ENCODE data around the gene POC1A. TPM values are rescaled to one million over a fixed set of nuclear protein-coding genes. Genes with fewer than 3 reads are reported as not detected.
"Not testable (repeated sequence)": the region's sequence is repeated elsewhere in the genome, so short reads cannot be mapped to it uniquely, and the experiment has no call there.

POC1A gene
- polyA plus RNA-seq, 1 donor (not counting 4 experiments of a cell fraction or from before 2014, with no cell fraction given) = 11.5 TPM

DNA sequence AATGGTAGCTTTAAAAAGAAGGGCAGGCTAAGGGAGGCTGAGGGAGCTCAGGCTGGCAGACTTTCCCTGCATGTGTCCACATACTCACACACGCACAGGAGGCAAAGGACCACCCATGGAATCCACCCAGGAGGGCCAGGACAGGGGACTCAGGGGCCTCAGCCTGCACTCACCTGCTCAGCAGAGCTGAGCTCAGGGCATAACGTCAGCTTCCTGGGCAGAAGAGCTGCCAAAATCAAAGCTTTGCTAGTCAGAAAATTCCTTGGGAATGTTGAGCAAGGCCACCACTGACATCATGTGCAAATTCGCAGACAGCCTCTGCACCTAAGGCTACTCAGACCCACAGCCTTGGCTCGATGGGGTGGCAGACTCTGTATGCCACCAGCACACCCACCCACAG is 27.3 kb upstream of the POC1A start:
- Histone ChIP-seq H3K4me2 (ENCODE audit: control insufficient read depth, extremely low read depth, insufficient read depth, low read depth, low read length) (no peak overlapping the region), H3K9me3 (ENCODE audit: control insufficient read depth, low read depth, low read length) (no peaks in the 10 kb centered on the region), H3K9ac (ENCODE audit: control insufficient read depth, extremely low read depth, insufficient read depth, low read length) (no peak overlapping the region), H3K4me1 (ENCODE audit: control insufficient read depth, extremely low read depth, insufficient read depth, low read length) (peaks cover 8% of the 10 kb centered on the region), H2AFZ (ENCODE audit: control insufficient read depth, low read length) (no peak overlapping the region), H3K9me1 (ENCODE audit: control insufficient read depth, extremely low read depth, insufficient read depth, low read length) (no peaks in the 10 kb centered on the region), H4K20me1 (ENCODE audit: control insufficient read depth, extremely low read depth, insufficient read depth, low read length) (no peaks in the 10 kb centered on the region), H3K36me3 (ENCODE audit: control insufficient read depth in 2 of 2, extremely low read depth in 1 of 2, insufficient read depth in 2 of 2, low read length in 2 of 2) (no peaks in the 10 kb centered on the region), H3K27me3 (ENCODE audit: control insufficient read depth, extremely low read depth, insufficient read depth, low read length) (no peaks in the 10 kb centered on the region), H3K79me2 (ENCODE audit: control insufficient read depth, insufficient read depth, low read length) (no peaks in the 10 kb centered on the region), H3K4me3 (ENCODE audit: control insufficient read depth in 2 of 3, extremely low read depth in 1 of 3, insufficient read depth in 2 of 3, low read depth in 1 of 3, low read length in 3 of 3) (no peak overlapping the region), H3K27ac (ENCODE audit: control insufficient read depth, insufficient read depth, low read length) (no peak overlapping the region)
- FAIRE-seq (no peak), DNase-seq (ENCODE audit: low read depth, low spot score) (no peak)
- TF ChIP-seq, protein P1, sequence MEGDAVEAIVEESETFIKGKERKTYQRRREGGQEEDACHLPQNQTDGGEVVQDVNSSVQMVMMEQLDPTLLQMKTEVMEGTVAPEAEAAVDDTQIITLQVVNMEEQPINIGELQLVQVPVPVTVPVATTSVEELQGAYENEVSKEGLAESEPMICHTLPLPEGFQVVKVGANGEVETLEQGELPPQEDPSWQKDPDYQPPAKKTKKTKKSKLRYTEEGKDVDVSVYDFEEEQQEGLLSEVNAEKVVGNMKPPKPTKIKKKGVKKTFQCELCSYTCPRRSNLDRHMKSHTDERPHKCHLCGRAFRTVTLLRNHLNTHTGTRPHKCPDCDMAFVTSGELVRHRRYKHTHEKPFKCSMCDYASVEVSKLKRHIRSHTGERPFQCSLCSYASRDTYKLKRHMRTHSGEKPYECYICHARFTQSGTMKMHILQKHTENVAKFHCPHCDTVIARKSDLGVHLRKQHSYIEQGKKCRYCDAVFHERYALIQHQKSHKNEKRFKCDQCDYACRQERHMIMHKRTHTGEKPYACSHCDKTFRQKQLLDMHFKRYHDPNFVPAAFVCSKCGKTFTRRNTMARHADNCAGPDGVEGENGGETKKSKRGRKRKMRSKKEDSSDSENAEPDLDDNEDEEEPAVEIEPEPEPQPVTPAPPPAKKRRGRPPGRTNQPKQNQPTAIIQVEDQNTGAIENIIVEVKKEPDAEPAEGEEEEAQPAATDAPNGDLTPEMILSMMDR (optimal IDR thresholded peaks at IDR 0.05 in 1 of 3, IDR thresholded peaks at IDR 0.05 in 1 of 3, conservative IDR thresholded peaks at IDR 0.05 in 1 of 3; ENCODE audit: extremely low read depth in 1 of 3, insufficient read depth in 2 of 3, low read length in 3 of 3) = no peak
- no peak for TF ChIP-seq EZH2 (IDR thresholded peaks at IDR 0.05; ENCODE audit: low read length)
- dilution Hi-C loops (cut with MboI; ENCODE audit: extremely low pct_ligation_motif_present, low sequenced_read_pairs) = no loop called here

DNA sequence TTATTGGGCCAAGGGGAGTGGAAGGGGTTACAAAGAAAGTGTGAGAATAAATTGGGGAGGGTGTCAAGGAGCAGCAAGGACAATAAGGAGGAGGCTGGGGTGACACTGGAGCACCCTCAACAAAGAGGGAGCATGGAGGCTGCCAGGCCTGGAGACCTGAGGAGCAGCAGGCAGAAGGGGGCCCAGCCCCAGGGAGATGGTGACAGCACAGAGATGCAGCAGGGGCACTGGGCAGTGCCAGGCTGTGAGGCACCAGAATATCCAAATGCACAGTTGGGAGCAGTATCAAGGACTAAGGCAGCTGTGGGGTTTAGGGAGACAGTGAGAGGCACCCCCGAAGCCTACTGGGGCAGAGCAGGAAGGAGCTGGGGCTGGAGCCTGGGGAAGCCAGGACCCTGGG is 24.3 kb upstream of the POC1A start:
- FAIRE-seq = no peak
- dilution Hi-C loops (cut with MboI; ENCODE audit: extremely low pct_ligation_motif_present, low sequenced_read_pairs) = no loop called here
- no peak overlapping the region for H3K4me2 ChIP-seq (ENCODE audit: control insufficient read depth, extremely low read depth, insufficient read depth, low read depth, low read length)
- peaks cover 11% of the 10 kb centered on the region for H3K4me1 ChIP-seq (ENCODE audit: control insufficient read depth, extremely low read depth, insufficient read depth, low read length)
- no peaks in the 10 kb centered on the region for H3K9me1 ChIP-seq (ENCODE audit: control insufficient read depth, extremely low read depth, insufficient read depth, low read length)
- H3K9ac ChIP-seq (ENCODE audit: control insufficient read depth, extremely low read depth, insufficient read depth, low read length) = no peak overlapping the region
- no peaks in the 10 kb centered on the region for H3K9me3 ChIP-seq (ENCODE audit: control insufficient read depth, low read depth, low read length)
- H2AFZ ChIP-seq (ENCODE audit: control insufficient read depth, low read length) = no peak overlapping the region
- H3K4me3 ChIP-seq (ENCODE audit: control insufficient read depth in 2 of 3, extremely low read depth in 1 of 3, insufficient read depth in 2 of 3, low read depth in 1 of 3, low read length in 3 of 3) = no peak overlapping the region
- TF ChIP-seq EZH2 (IDR thresholded peaks at IDR 0.05; ENCODE audit: low read length) = no peak
- TF ChIP-seq, protein P1 (optimal IDR thresholded peaks at IDR 0.05 in 1 of 3, IDR thresholded peaks at IDR 0.05 in 1 of 3, conservative IDR thresholded peaks at IDR 0.05 in 1 of 3; ENCODE audit: extremely low read depth in 1 of 3, insufficient read depth in 2 of 3, low read length in 3 of 3) = no peak
- no peaks in the 10 kb centered on the region for H3K79me2 ChIP-seq (ENCODE audit: control insufficient read depth, insufficient read depth, low read length)
- H3K27me3 ChIP-seq (ENCODE audit: control insufficient read depth, extremely low read depth, insufficient read depth, low read length) = no peaks in the 10 kb centered on the region
- H3K36me3 ChIP-seq (ENCODE audit: control insufficient read depth in 2 of 2, extremely low read depth in 1 of 2, insufficient read depth in 2 of 2, low read length in 2 of 2) = no peaks in the 10 kb centered on the region
- DNase-seq (ENCODE audit: low read depth, low spot score) = no peak
- no peak overlapping the region for H3K27ac ChIP-seq (ENCODE audit: control insufficient read depth, insufficient read depth, low read length)
- H4K20me1 ChIP-seq (ENCODE audit: control insufficient read depth, extremely low read depth, insufficient read depth, low read length) = no peaks in the 10 kb centered on the region

- H3K4me2 ChIP-seq (ENCODE audit: control insufficient read depth, extremely low read depth, insufficient read depth, low read depth, low read length); dilution Hi-C loops (cut with MboI; ENCODE audit: extremely low pct_ligation_motif_present, low sequenced_read_pairs); H2AFZ ChIP-seq (ENCODE audit: control insufficient read depth, low read length); H3K4me3 ChIP-seq (ENCODE audit: control insufficient read depth in 2 of 3, extremely low read depth in 1 of 3, insufficient read depth in 2 of 3, low read depth in 1 of 3, low read length in 3 of 3); H3K27me3 ChIP-seq (ENCODE audit: control insufficient read depth, extremely low read depth, insufficient read depth, low read length); H3K79me2 ChIP-seq (ENCODE audit: control insufficient read depth, insufficient read depth, low read length); FAIRE-seq; H4K20me1 ChIP-seq (ENCODE audit: control insufficient read depth, extremely low read depth, insufficient read depth, low read length); H3K36me3 ChIP-seq (ENCODE audit: control insufficient read depth in 2 of 2, extremely low read depth in 1 of 2, insufficient read depth in 2 of 2, low read length in 2 of 2); DNase-seq (ENCODE audit: low read depth, low spot score); H3K9me3 ChIP-seq (ENCODE audit: control insufficient read depth, low read depth, low read length); H3K9me1 ChIP-seq (ENCODE audit: control insufficient read depth, extremely low read depth, insufficient read depth, low read length); H3K9ac ChIP-seq (ENCODE audit: control insufficient read depth, extremely low read depth, insufficient read depth, low read length); H3K27ac ChIP-seq (ENCODE audit: control insufficient read depth, insufficient read depth, low read length): not testable (repeated sequence)
- peaks cover 11% of the 10 kb centered on the region for H3K4me1 ChIP-seq (ENCODE audit: control insufficient read depth, extremely low read depth, insufficient read depth, low read length)
Measured at GRCh38 chr3:52178126-52178525, 23.9 kb upstream of the POC1A start.

Measured in keratinocyte (primary cell).